OCI-LY3 (cell line): Measurements from ENCODE around the gene CTSD.

Experiments used
- EZH2phosphoT487 ChIP-seq: fragments of 200-600 bp; shearing (Covaris generic); IDR thresholded peaks from 2 replicates; pipeline ENCODE4 v1.6.1; 2018; ENCODE audit warnings: antibody characterized with exemption, mixed run types, low read depth
- TF ChIP-seq, protein P1 (sequence below): fragments of 200-600, 300-600 bp; sonication (generic); IDR thresholded peaks from 2 replicates; pipeline ENCODE4 v1.5.1; 2014; ENCODE audit warnings: antibody characterized with exemption, low read length, low read depth

DNA sequence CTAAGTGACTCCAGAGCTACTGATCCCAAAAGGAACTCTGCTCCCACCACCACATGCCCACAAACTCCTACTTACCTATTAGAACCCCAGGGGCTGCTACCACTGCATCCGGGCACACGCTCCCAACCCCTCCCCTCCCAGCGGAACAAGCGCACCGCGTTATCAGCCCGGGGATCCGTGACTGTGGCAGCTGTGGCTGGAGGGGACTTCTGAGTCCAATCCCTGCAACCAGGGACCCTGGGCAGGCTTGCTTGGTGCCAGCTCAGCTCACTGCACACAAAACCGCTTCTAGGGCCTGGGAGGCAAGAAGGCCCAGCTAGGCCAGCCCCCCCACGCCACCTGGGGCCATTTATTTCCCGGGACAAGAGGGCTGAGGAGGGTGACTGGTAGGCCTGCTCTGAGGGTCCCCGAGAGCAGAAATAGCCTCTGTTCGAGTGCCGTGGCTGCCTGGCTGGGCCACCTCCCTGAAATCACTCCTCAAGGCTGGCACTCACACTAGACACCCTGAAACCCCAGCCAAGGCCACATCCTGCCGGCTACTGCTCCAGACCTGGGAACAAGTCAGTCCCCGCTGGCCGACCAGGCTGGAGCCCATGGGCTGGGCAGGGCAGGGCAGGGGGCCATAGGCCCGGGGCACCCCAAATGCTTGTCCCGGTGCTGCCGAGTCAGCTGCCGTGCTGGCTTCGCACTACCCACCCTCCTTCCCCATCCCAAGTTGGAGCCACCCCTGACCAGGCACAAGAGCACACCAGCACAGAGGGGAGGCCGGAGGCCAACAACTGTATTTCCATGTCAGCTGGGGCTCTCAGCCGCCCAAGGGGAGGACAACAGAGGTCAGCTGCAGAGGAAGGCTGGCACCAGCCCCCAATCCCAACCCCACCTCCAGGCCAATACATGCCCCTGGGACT lies 11.5 kb downstream of the CTSD start:
- TF ChIP-seq, protein P1, sequence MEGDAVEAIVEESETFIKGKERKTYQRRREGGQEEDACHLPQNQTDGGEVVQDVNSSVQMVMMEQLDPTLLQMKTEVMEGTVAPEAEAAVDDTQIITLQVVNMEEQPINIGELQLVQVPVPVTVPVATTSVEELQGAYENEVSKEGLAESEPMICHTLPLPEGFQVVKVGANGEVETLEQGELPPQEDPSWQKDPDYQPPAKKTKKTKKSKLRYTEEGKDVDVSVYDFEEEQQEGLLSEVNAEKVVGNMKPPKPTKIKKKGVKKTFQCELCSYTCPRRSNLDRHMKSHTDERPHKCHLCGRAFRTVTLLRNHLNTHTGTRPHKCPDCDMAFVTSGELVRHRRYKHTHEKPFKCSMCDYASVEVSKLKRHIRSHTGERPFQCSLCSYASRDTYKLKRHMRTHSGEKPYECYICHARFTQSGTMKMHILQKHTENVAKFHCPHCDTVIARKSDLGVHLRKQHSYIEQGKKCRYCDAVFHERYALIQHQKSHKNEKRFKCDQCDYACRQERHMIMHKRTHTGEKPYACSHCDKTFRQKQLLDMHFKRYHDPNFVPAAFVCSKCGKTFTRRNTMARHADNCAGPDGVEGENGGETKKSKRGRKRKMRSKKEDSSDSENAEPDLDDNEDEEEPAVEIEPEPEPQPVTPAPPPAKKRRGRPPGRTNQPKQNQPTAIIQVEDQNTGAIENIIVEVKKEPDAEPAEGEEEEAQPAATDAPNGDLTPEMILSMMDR: no peak
- TF ChIP-seq EZH2phosphoT487: no peak
